ENCODE measurements around the gene ACTN1.

DNA sequence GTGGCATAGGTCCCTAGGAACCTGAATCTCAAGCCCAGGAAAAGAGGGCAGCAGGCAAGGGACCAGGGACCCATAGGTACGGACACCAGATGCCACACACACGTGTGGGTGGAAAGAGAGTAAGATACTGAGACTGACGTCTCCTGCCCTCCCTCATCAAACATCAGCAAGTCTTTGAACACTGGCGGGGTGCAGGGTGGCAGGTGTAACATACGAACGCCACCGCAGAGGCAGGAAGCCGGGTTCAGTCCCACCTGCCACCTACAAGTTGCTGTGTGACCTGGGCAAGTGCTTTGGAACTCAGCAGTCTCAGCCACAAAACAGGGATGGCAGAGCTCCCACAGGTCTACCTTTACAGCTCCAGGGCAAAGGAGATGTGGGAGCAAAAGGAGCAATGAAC is 11.1 kb downstream of the ACTN1 start:
- TF ChIP-seq, protein P1, sequence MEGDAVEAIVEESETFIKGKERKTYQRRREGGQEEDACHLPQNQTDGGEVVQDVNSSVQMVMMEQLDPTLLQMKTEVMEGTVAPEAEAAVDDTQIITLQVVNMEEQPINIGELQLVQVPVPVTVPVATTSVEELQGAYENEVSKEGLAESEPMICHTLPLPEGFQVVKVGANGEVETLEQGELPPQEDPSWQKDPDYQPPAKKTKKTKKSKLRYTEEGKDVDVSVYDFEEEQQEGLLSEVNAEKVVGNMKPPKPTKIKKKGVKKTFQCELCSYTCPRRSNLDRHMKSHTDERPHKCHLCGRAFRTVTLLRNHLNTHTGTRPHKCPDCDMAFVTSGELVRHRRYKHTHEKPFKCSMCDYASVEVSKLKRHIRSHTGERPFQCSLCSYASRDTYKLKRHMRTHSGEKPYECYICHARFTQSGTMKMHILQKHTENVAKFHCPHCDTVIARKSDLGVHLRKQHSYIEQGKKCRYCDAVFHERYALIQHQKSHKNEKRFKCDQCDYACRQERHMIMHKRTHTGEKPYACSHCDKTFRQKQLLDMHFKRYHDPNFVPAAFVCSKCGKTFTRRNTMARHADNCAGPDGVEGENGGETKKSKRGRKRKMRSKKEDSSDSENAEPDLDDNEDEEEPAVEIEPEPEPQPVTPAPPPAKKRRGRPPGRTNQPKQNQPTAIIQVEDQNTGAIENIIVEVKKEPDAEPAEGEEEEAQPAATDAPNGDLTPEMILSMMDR (IDR thresholded peaks at IDR 0.05; ENCODE audit: control extremely low read depth in 1 of 3, insufficient read depth in 1 of 3, low read depth in 1 of 3, low read length in 3 of 3): no peak
- TF ChIP-seq EZH2 (IDR thresholded peaks at IDR 0.05; ENCODE audit: low read depth, low read length, severe bottlenecking) (no peak), GABPA (IDR thresholded peaks at IDR 0.05; ENCODE audit: borderline replicate concordance, insufficient read depth, low read length) (no peak), SP4 (IDR thresholded peaks at IDR 0.05; ENCODE audit: low read length) (no peak), TEAD4 (IDR thresholded peaks at IDR 0.05; ENCODE audit: low read depth, low read length) (no peak), POLR2A (IDR thresholded peaks at IDR 0.05; ENCODE audit: control extremely low read depth in 1 of 2, low read depth in 2 of 2, low read length in 2 of 2) (no peak), TAF1 (IDR thresholded peaks at IDR 0.05; ENCODE audit: low read depth, low read length) (no peak), ASH2L (IDR thresholded peaks at IDR 0.05; ENCODE audit: low read length) (no peak)

Measured in H1 (cell line).